ENCODE results near the gene CEACAM19. TPM values are rescaled to one million over a fixed set of nuclear protein-coding genes. Genes with fewer than 3 reads are reported as not detected.

The CEACAM19 gene
- total RNA-seq, 6 experiments from 2014 or later: 1.8 to 2.5 (median 2.1) TPM

GRCh38 chr19:44685877-44686276 is 14.6 kb downstream of the CEACAM19 start:
- Mint-ChIP-seq H3K9me3 (peaks cover 4% of the 10 kb centered on the region; the same call in 1 of the 2 replicates), H3K4me1 (ENCODE audit: low read depth) (peaks cover 40% of the 10 kb centered on the region), H3K4me3 (no peak overlapping the region), H3K27ac (peak overlapping the region; percentile 81), H3K36me3 (ENCODE audit: low read depth) (no peaks in the 10 kb centered on the region), H3K27me3 (ENCODE audit: insufficient read depth) (peaks cover 4% of the 10 kb centered on the region; the same call in 1 of the 2 replicates)
- peak; percentile 49 for DNase-seq
- TF ChIP-seq CTCF (IDR thresholded peaks at IDR 0.05): no peak

GRCh38 chr19:44686896-44687295 is 15.6 kb downstream of the CEACAM19 start:
- Mint-ChIP-seq H3K9me3 (peaks cover 4% of the 10 kb centered on the region; the same call in 1 of the 2 replicates), H3K27me3 (ENCODE audit: insufficient read depth) (peaks cover 4% of the 10 kb centered on the region; the same call in 1 of the 2 replicates), H3K4me1 (ENCODE audit: low read depth) (peaks cover 44% of the 10 kb centered on the region), H3K4me3 (no peak overlapping the region), H3K36me3 (ENCODE audit: low read depth) (no peaks in the 10 kb centered on the region), H3K27ac (no peak overlapping the region)
- no peak for TF ChIP-seq CTCF (IDR thresholded peaks at IDR 0.05)
- no peak for DNase-seq

- H3K9me3 Mint-ChIP-seq: peaks cover 4% of the 10 kb centered on the region; the same call in 1 of the 2 replicates
- H3K27ac Mint-ChIP-seq: no peak overlapping the region
- peaks cover 54% of the 10 kb centered on the region for H3K4me1 Mint-ChIP-seq (ENCODE audit: low read depth)
- H3K27me3 Mint-ChIP-seq (ENCODE audit: insufficient read depth): peaks cover 4% of the 10 kb centered on the region; the same call in 1 of the 2 replicates
- no peak for DNase-seq
- H3K36me3 Mint-ChIP-seq (ENCODE audit: low read depth): no peaks in the 10 kb centered on the region
- H3K4me3 Mint-ChIP-seq: no peak overlapping the region
- TF ChIP-seq CTCF (IDR thresholded peaks at IDR 0.05): no peak
Measured at GRCh38 chr19:44687888-44688287, 16.6 kb downstream of the CEACAM19 start.

GRCh38 chr19:44689290-44690130 is 18.2 kb downstream of the CEACAM19 start:
- H3K4me1 Mint-ChIP-seq (ENCODE audit: low read depth): peaks cover 49% of the 10 kb centered on the region
- H3K4me3 Mint-ChIP-seq: no peak overlapping the region
- H3K36me3 Mint-ChIP-seq (ENCODE audit: low read depth): no peaks in the 10 kb centered on the region
- H3K27ac Mint-ChIP-seq: no peak overlapping the region
- H3K9me3 Mint-ChIP-seq: peaks cover 4% of the 10 kb centered on the region; the same call in 1 of the 2 replicates
- peaks cover 4% of the 10 kb centered on the region; the same call in 1 of the 2 replicates for H3K27me3 Mint-ChIP-seq (ENCODE audit: insufficient read depth)
- peak; percentile 94 for TF ChIP-seq CTCF (IDR thresholded peaks at IDR 0.05)
- DNase-seq: peak; percentile 24

- Mint-ChIP-seq H3K27me3 (ENCODE audit: insufficient read depth) (peaks cover 4% of the 10 kb centered on the region; the same call in 1 of the 2 replicates), H3K9me3 (peaks cover 2% of the 10 kb centered on the region; the same call in 1 of the 2 replicates), H3K4me3 (no peak overlapping the region), H3K36me3 (ENCODE audit: low read depth) (no peaks in the 10 kb centered on the region), H3K27ac (no peak overlapping the region), H3K4me1 (ENCODE audit: low read depth) (peaks cover 43% of the 10 kb centered on the region)
- no peak for TF ChIP-seq CTCF (IDR thresholded peaks at IDR 0.05)
- no peak for DNase-seq
Measured at GRCh38 chr19:44690131-44690440, 18.8 kb downstream of the CEACAM19 start.
